Lower lobe of right lung (tissue), 2 donors: ENCODE data around the gene NGEF. TPM values are rescaled to one million over a fixed set of nuclear protein-coding genes. Genes with fewer than 3 reads are reported as not detected.

Source experiments
- ATAC-seq, 2 donors: fragments of 200-7000 bp; cut with Tn5 transposase; one replicate each; pipeline ENCODE4 v1.9.1; 2020 to 2022; ENCODE audit warnings: mild to moderate bottlenecking in 2 of 2, moderate library complexity in 2 of 2
- DNase-seq: peaks from one replicate; pipeline ENCODE4 v3.0.0-alpha.2; 2020
- H3K27ac ChIP-seq: fragments of 200-600 bp; one replicate; pipeline ENCODE4 v1.8.0; 2022
- H3K27me3 ChIP-seq: fragments of 200-600 bp; one replicate; pipeline ENCODE4 v1.8.0; 2022; ENCODE audit warnings: low read depth
- H3K36me3 ChIP-seq: fragments of 200-600 bp; one replicate; pipeline ENCODE4 v1.8.0; 2022; ENCODE audit warnings: mild to moderate bottlenecking
- H3K4me1 ChIP-seq: fragments of 200-600 bp; one replicate; pipeline ENCODE4 v1.8.0; 2022
- H3K4me3 ChIP-seq: fragments of 200-600 bp; one replicate; pipeline ENCODE4 v1.8.0; 2022; ENCODE audit warnings: mild to moderate bottlenecking
- H3K9me3 ChIP-seq: fragments of 200-600 bp; one replicate; pipeline ENCODE4 v1.8.0; 2022
- CTCF ChIP-seq: fragments of 200-600 bp; IDR thresholded peaks from one replicate; pipeline ENCODE4 v1.8.0; 2022; ENCODE audit warnings: antibody characterized with exemption, mild to moderate bottlenecking
- intact Hi-C: fragments of 100-400 bp; cut with DNase I; formaldehyde crosslinking; loops from one replicate; pipeline ENCODE4 v1.11.0; 2022
- total RNA-seq: library from RNA; stranded (reverse); fragmentation: NEBNext Ultra II Directional; extraction: Animal tissue kit (Norgen Biotek cat#: 25700); gene quantifications from one replicate; pipeline ENCODE4 v1.2.1, GENCODE V29; 2021
- donor health status: DM: no; HTN: yes; CAD: no; lungs with severe emphysema.

The NGEF gene
- total RNA-seq, 1 donor from 2014 or later: 1.7 TPM

DNA sequence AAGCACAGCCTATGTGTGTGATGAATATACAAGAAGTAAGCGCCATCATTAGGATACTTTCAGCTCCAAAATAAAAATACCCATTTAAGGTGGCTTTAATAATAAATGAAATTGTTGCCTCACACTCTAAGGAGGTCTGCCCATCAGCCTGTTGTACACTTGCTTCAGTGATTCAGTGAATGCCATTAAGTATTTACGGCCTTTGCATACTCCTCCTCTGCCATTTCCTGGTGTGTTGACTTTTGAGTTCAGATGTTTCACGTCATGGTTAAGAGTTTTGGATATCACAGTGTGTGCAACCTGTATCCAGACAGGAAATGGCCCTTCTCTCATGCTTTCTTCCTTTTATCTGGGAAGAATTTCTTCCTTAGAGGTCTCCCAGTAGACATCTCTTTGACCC lies 181.6 kb downstream of the NGEF start:
- DNase-seq: no peak
- TF ChIP-seq CTCF: no peak
- Histone ChIP-seq H3K4me3 (no peak overlapping the region), H3K9me3 (no peaks in the 10 kb centered on the region), H3K27me3 (no peaks in the 10 kb centered on the region), H3K36me3 (peaks cover 81% of the 10 kb centered on the region), H3K27ac (no peak overlapping the region), H3K4me1 (no peaks in the 10 kb centered on the region)
- ATAC-seq: no peak
- intact Hi-C loops: no loop called here

DNA sequence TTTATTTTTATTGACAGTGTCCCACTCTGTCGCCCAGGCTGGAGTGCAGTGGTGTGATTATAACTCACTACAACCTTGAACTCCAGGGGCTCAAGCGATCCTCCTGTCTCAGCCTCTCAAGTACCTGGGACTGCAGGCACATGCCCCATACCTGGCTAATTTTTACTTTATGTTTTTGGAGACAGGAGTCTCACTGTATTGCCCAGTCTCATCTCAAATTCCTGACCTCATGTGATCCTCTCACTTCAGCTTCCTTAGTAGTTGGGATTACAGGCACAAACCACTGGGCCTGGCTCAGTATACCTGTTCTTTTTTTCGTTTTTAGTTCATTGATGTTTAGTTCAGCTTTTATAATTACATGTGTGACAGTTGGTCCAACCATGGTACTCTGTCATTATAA lies 183.1 kb downstream of the NGEF start:
- TF ChIP-seq CTCF: no peak

More for the DNA sequence above, 183.1 kb downstream of the NGEF start:
- Histone ChIP-seq H3K27ac (no peak overlapping the region), H3K9me3 (no peaks in the 10 kb centered on the region), H3K27me3 (no peaks in the 10 kb centered on the region), H3K36me3 (peaks cover 78% of the 10 kb centered on the region), H3K4me3 (no peak overlapping the region), H3K4me1 (no peaks in the 10 kb centered on the region)
- intact Hi-C loops: no loop called here
- DNase-seq (no peak), ATAC-seq (no peak)

Other genes starting within 250 kb of the NGEF start
- not detected for gene KCNJ13, start 236.7 kb downstream of the NGEF start, total RNA-seq
- 0.53 TPM for gene SNORC, start 143.0 kb downstream of the NGEF start, total RNA-seq
- gene NEU2, start 19.4 kb upstream of the NGEF start, total RNA-seq: not detected
- gene INPP5D, start 47.1 kb upstream of the NGEF start, total RNA-seq: 32.0 TPM
- gene ATG16L1, start 238.4 kb upstream of the NGEF start, total RNA-seq: 21.4 TPM